ENCODE results near the gene ASTN2.
"Not testable (repeated sequence)": the region's sequence is repeated elsewhere in the genome, so short reads cannot be mapped to it uniquely, and the experiment has no call there.

Gene ASTN2

DNA sequence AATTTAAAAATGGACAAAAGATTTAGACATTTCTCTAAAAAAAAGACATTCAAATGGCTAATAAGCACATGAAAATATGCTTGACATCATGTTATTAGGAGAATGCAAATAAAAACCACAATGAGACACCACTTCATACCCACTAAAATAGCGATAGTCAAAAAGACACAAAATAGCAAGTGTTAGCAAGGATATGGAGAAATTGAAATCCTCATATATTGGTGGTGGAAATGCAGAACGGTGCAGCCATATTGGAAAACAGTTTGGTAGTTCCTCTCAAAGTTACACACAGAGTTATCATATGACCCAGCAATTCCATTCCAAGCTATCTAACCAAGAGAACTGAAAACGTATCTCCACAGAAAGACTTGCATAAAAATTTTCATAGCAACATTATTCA lies 955.3 kb downstream of the ASTN2 start:
- no peak for DNase-seq (ENCODE audit: low spot score)
- no peak for TF ChIP-seq CTCF (IDR thresholded peaks at IDR 0.05; ENCODE audit: extremely low read depth, insufficient read depth, missing control alignments)
- in situ Hi-C loops (cut with MboI; ENCODE audit: low pct_unique_long_range_greater_than_20kb, low sequenced_read_pairs, unreplicated experiment) = no loop called here

- in situ Hi-C loops (cut with MboI; ENCODE audit: low pct_unique_long_range_greater_than_20kb, low sequenced_read_pairs, unreplicated experiment) = no loop called here
- TF ChIP-seq CTCF (IDR thresholded peaks at IDR 0.05; ENCODE audit: extremely low read depth, insufficient read depth, missing control alignments) = no peak
- no peak for DNase-seq (ENCODE audit: low spot score)
Observed at GRCh38 chr9:116456490-116457088, 958.3 kb downstream of the ASTN2 start.

DNA sequence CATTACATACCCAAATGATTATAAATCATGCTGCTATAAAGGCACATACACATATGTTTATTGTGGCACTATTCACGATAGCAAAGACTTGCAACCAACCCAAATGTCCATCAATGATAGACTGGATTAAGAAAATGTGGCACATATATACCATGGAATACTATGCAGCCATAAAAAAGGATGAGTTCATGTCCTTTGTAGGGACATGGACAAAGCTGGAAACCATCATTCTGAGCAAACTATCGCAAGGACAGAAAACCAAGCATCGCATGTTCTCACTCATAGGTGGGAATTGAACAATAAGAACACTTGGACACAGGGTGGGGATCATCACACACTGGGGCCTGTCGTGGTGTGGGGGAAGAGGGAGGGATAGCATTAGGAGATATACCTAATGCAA lies 960.3 kb downstream of the ASTN2 start:
- in situ Hi-C loops (cut with MboI; ENCODE audit: low pct_unique_long_range_greater_than_20kb, low sequenced_read_pairs, unreplicated experiment); DNase-seq (ENCODE audit: low spot score): not testable (repeated sequence)

DNA sequence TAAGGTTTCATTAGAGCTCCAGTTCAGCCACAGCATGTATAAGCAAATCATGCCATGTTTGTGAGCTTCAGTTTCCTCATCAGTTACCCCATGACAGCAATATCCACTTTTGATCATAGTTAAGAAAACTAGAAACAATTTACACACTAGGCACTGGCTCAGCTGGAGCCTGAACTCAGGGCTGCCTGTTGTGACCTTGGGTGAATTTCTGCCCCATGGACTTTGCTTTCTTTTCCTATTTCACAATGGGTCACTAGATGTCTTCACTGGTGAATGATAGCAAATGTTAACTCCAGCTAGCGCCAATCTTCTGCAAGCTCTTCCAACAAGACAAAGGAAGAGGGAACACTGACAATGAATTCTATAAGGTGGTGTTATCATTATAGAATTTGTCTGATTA lies 961.1 kb downstream of the ASTN2 start:
- in situ Hi-C loops (cut with MboI; ENCODE audit: low pct_unique_long_range_greater_than_20kb, low sequenced_read_pairs, unreplicated experiment) = no loop called here
- DNase-seq (ENCODE audit: low spot score) = no peak
- no peak for TF ChIP-seq CTCF (IDR thresholded peaks at IDR 0.05; ENCODE audit: extremely low read depth, insufficient read depth, missing control alignments)

- TF ChIP-seq CTCF (IDR thresholded peaks at IDR 0.05; ENCODE audit: extremely low read depth, insufficient read depth, missing control alignments) = no peak
- no peak for DNase-seq (ENCODE audit: low spot score)
- in situ Hi-C loops (cut with MboI; ENCODE audit: low pct_unique_long_range_greater_than_20kb, low sequenced_read_pairs, unreplicated experiment) = no loop called here
Observed at GRCh38 chr9:116452634-116453033, 962.2 kb downstream of the ASTN2 start.

GRCh38 chr9:116452227-116452626 lies 962.6 kb downstream of the ASTN2 start:
- in situ Hi-C loops (cut with MboI; ENCODE audit: low pct_unique_long_range_greater_than_20kb, low sequenced_read_pairs, unreplicated experiment) = no loop called here
- no peak for TF ChIP-seq CTCF (IDR thresholded peaks at IDR 0.05; ENCODE audit: extremely low read depth, insufficient read depth, missing control alignments)
- DNase-seq (ENCODE audit: low spot score) = no peak

DNA sequence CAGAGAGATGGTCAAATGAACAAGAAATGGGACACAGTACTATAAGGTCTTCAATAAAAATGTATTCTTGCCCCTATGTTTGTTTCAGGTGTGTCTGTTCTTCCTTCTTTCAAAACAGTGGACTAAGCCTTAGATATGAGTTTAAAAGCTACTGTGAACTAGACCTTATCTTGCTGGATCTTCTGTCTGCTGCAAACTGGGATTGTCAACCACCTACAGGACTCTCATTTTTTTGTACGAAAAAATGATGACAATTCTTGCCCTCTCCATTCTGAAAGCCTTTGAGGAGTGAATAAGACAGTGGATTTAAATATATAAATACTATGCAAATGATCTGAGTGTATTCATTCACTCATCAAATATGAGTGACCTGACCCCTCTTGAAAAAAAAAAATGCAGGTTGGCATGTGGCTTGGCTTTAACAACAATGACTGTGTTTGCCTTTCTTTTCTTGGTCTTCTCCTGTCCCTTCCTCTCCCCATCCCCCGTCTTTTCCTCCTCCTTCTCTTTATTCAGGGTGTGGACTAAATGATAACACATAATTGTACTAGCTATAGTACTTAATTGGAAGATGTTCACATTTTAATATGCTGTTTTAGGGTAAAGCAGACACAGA lies 963.2 kb downstream of the ASTN2 start:
- in situ Hi-C loops (cut with MboI; ENCODE audit: low pct_unique_long_range_greater_than_20kb, low sequenced_read_pairs, unreplicated experiment) = no loop called here
- DNase-seq (ENCODE audit: low spot score) = no peak
- no peak for TF ChIP-seq CTCF (IDR thresholded peaks at IDR 0.05; ENCODE audit: extremely low read depth, insufficient read depth, missing control alignments)

Data from GM13977 (cell line).